ENCODE measurements around the gene GGTLC1. TPM values are rescaled to one million over a fixed set of nuclear protein-coding genes. Genes with fewer than 3 reads are reported as not detected.

The GGTLC1 gene
- total RNA-seq, 1 experiment from 2014 or later: not detected

DNA sequence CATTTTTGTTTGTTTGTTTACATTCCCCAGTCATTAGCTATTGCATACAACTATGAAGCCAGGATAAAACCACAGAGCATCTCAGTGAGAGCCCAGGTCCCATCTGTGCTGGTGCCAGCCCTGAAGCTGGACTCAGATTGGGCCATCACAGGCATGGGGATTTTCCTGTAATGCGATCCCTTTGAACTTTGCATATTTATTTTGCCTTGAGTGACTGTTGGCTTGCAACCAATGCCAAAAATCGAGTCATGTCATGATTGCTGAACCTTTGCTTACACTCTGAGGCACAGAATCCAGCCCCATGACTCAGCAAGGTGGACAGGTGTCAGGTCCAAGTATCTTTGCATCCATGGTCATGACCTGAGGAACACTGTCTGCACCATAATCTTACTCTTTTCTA lies 46.2 kb upstream of the GGTLC1 start:
- no peak overlapping the region for H2AFZ ChIP-seq (ENCODE audit: low read depth, low read length, poor library complexity, severe bottlenecking)
- no peaks in the 10 kb centered on the region for H3K9me3 ChIP-seq (ENCODE audit: control insufficient read depth in 1 of 2, insufficient read depth in 1 of 2, low read depth in 1 of 2, low read length in 2 of 2)
- no peaks in the 10 kb centered on the region for H3K36me3 ChIP-seq (ENCODE audit: control insufficient read depth in 1 of 2, insufficient read depth in 2 of 2, low read length in 2 of 2)
- H3K4me2 ChIP-seq (ENCODE audit: low read length): no peak overlapping the region
- no peaks in the 10 kb centered on the region for H3K9me2 ChIP-seq (ENCODE audit: insufficient read depth)
- no peaks in the 10 kb centered on the region for H3K79me2 ChIP-seq (ENCODE audit: insufficient read depth, low read length)
- BruUV-seq (replicated peaks): no TSS peak
- ChIA-PET POLR2A (no interaction called here), RAD21 (ENCODE audit: low non-redundant PET in 1 of 2, low total read pairs in 2 of 2, uncharacterized antibody in 2 of 2, unreplicated experiment in 2 of 2) (no interaction called here), CTCF (no interaction called here)
- no peaks in the 10 kb centered on the region for H3K4me1 ChIP-seq (ENCODE audit: control insufficient read depth in 1 of 2, insufficient read depth in 2 of 2, low read length in 2 of 2)
- no peak overlapping the region for H3K27ac ChIP-seq (ENCODE audit: low read depth, low read length)
- H4K20me1 ChIP-seq (ENCODE audit: insufficient read depth): no peaks in the 10 kb centered on the region
- no peak overlapping the region for H3K4me3 ChIP-seq (replicated peaks in 1 of 2; ENCODE audit: low read depth in 1 of 2, low read length in 2 of 2)
- TF ChIP-seq SP1 (IDR thresholded peaks at IDR 0.05; ENCODE audit: low read depth) (no peak), ZNF274 (IDR thresholded peaks at IDR 0.05; ENCODE audit: low read depth, low read length) (no peak), RAD21 (IDR thresholded peaks at IDR 0.05; ENCODE audit: low read depth) (no peak), ZFX (IDR thresholded peaks at IDR 0.05) (no peak), POLR2AphosphoS5 (IDR thresholded peaks at IDR 0.05; ENCODE audit: low read depth, low read length) (no peak), JUND (IDR thresholded peaks at IDR 0.05) (no peak), YY1 (IDR thresholded peaks at IDR 0.05; ENCODE audit: extremely low read depth, insufficient replicate concordance, low read depth, low read length) (no peak), FOSL1 (IDR thresholded peaks at IDR 0.05; ENCODE audit: low read depth) (no peak), EZH2 (IDR thresholded peaks at IDR 0.05) (no peak), SIN3A (IDR thresholded peaks at IDR 0.05; ENCODE audit: low read depth) (no peak), POLR2A (IDR thresholded peaks at IDR 0.05; ENCODE audit: borderline replicate concordance, extremely low read depth, insufficient read depth, insufficient read length) (no peak), ELF1 (IDR thresholded peaks at IDR 0.05; ENCODE audit: borderline replicate concordance, low read depth) (no peak), CBX3 (IDR thresholded peaks at IDR 0.05; ENCODE audit: low read depth) (no peak)
- TF ChIP-seq, protein P1, sequence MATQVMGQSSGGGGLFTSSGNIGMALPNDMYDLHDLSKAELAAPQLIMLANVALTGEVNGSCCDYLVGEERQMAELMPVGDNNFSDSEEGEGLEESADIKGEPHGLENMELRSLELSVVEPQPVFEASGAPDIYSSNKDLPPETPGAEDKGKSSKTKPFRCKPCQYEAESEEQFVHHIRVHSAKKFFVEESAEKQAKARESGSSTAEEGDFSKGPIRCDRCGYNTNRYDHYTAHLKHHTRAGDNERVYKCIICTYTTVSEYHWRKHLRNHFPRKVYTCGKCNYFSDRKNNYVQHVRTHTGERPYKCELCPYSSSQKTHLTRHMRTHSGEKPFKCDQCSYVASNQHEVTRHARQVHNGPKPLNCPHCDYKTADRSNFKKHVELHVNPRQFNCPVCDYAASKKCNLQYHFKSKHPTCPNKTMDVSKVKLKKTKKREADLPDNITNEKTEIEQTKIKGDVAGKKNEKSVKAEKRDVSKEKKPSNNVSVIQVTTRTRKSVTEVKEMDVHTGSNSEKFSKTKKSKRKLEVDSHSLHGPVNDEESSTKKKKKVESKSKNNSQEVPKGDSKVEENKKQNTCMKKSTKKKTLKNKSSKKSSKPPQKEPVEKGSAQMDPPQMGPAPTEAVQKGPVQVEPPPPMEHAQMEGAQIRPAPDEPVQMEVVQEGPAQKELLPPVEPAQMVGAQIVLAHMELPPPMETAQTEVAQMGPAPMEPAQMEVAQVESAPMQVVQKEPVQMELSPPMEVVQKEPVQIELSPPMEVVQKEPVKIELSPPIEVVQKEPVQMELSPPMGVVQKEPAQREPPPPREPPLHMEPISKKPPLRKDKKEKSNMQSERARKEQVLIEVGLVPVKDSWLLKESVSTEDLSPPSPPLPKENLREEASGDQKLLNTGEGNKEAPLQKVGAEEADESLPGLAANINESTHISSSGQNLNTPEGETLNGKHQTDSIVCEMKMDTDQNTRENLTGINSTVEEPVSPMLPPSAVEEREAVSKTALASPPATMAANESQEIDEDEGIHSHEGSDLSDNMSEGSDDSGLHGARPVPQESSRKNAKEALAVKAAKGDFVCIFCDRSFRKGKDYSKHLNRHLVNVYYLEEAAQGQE (IDR thresholded peaks at IDR 0.05; ENCODE audit: low read depth): no peak
- TF ChIP-seq, protein P2, sequence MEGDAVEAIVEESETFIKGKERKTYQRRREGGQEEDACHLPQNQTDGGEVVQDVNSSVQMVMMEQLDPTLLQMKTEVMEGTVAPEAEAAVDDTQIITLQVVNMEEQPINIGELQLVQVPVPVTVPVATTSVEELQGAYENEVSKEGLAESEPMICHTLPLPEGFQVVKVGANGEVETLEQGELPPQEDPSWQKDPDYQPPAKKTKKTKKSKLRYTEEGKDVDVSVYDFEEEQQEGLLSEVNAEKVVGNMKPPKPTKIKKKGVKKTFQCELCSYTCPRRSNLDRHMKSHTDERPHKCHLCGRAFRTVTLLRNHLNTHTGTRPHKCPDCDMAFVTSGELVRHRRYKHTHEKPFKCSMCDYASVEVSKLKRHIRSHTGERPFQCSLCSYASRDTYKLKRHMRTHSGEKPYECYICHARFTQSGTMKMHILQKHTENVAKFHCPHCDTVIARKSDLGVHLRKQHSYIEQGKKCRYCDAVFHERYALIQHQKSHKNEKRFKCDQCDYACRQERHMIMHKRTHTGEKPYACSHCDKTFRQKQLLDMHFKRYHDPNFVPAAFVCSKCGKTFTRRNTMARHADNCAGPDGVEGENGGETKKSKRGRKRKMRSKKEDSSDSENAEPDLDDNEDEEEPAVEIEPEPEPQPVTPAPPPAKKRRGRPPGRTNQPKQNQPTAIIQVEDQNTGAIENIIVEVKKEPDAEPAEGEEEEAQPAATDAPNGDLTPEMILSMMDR (IDR thresholded peaks at IDR 0.05 in 2 of 3, conservative IDR thresholded peaks at IDR 0.05 in 1 of 3; ENCODE audit: borderline replicate concordance in 1 of 3, insufficient read depth in 1 of 3, low read depth in 2 of 3, low read length in 2 of 3): no peak
- TF ChIP-seq, protein P3, sequence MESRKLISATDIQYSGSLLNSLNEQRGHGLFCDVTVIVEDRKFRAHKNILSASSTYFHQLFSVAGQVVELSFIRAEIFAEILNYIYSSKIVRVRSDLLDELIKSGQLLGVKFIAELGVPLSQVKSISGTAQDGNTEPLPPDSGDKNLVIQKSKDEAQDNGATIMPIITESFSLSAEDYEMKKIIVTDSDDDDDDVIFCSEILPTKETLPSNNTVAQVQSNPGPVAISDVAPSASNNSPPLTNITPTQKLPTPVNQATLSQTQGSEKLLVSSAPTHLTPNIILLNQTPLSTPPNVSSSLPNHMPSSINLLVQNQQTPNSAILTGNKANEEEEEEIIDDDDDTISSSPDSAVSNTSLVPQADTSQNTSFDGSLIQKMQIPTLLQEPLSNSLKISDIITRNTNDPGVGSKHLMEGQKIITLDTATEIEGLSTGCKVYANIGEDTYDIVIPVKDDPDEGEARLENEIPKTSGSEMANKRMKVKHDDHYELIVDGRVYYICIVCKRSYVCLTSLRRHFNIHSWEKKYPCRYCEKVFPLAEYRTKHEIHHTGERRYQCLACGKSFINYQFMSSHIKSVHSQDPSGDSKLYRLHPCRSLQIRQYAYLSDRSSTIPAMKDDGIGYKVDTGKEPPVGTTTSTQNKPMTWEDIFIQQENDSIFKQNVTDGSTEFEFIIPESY (IDR thresholded peaks at IDR 0.05; ENCODE audit: extremely low read depth, insufficient replicate concordance, low read length): no peak
- TF ChIP-seq, protein P4, sequence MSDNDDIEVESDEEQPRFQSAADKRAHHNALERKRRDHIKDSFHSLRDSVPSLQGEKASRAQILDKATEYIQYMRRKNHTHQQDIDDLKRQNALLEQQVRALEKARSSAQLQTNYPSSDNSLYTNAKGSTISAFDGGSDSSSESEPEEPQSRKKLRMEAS (IDR thresholded peaks at IDR 0.05): no peak
- intact Hi-C loops (cut with micrococcal nuclease): no loop called here
- no peaks in the 10 kb centered on the region for H3K27me3 ChIP-seq (ENCODE audit: insufficient read depth, low read length)
- no peak for ATAC-seq
- H3K9ac ChIP-seq (ENCODE audit: low read length): no peak overlapping the region
- no peak for DNase-seq (ENCODE audit: low read depth, low spot score)
